ENCODE results near the gene ARID2.

Gene ARID2

DNA sequence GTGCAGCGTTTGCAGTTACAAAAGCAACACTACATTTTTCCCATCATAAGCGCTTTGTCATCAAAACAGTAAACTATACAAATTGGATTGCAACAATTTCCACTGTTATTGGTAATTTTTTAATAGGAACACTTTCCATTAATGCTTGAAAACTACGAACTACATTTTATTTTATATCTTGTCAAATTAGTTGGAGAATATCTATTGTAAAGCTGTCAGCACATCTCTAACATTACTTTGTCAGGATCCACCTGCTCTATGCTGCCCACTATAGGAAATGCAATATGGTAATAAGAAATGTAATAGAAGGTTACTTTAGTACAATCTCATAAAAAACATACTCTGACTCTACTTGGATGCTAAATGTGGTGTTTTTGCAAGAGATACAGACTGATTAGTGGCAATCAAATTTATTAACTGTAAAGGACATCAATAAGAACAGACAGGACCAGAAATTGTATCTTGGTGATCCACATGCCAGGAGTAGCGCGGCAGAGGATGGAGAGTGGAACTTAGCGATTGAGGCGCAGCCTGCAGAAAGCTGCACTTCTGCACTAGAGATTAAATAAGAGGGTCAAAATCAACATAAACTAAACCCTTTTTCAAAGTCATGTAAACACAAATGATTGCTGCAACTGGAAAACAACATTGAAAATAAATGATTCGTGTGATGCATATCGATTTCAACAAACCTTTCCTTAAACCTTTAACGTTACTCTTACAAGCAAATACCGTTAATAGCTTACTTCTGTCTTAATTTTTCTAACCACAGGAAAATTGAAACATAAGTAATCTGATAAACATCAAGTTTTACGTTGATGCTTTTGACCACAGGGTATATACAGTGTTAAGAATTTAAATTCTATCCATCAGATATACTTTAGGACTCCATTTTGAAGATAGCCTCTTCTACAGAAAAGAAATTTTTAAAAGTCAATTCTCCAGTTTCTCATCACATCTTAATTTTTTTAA is 3.6 kb upstream of the ARID2 start:
- DNase-seq, result peak; percentile 20 to 71

DNA sequence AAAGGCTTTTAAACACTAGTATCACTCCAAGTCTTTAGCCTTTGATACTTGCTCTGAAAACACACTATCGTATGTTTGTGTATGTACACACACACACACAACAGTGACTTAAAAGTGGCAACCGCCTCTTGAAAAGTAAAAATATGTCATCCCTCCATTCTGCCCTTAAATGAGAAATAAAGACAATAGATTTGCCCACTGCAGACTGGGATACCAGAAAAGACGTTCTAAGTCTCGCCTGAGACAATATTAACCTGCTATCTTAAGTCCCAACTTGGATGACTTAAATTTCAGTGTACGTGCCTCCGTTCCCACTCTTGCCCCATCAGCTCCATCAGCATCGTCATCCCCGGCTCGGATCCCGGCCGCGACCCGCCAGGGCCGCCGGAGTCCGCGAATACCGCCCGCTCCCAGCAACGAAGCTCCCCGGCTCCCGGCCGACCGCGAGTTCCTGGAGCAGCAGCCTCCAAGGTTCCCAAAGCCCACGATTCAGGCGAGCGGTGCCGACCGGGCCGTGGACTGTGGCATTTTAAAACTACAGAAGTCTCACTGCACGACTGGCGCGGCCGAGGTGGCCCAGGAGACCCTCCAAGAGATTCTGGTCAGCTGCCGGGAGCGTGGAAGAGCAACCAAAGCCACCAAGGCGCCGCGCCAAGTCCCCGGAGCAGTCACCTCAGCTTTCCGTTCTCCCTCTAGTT is 2.8 kb upstream of the ARID2 start:
- DNase-seq, result no peak

DNA sequence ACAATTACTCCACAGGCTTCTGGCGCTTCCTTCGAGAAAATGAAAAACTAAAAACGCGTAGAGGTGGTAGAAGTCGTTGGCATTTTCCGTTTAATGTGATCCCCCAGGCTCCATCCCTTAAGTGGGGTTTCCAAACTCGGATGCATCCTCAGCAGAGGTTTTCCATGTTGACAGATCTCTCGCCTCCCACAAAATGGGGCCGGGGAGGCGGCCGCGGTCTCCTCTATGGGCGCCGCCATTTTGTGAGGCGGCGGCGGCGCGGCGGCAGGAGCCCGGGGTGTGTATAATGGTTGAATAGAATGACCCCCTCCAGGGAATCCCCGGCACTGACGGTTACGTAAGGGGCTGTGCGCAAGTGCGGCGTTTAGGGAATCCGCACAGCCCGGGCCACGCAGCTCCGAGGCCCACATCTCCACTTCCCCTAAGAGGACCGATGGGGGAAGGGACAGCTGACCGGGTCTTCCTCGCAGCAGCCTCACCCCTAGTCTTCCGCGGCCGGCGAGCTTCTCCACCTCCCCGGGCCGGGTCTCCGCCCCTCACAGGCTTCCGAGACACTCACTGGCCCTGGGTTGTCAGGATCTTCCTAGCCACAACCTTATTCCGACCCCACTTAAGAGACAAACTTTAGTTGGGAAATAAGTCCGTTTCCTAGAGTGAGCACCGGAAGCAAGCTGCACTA is 2.1 kb upstream of the ARID2 start:
- DNase-seq, result peak; percentile 85 to 93

DNA sequence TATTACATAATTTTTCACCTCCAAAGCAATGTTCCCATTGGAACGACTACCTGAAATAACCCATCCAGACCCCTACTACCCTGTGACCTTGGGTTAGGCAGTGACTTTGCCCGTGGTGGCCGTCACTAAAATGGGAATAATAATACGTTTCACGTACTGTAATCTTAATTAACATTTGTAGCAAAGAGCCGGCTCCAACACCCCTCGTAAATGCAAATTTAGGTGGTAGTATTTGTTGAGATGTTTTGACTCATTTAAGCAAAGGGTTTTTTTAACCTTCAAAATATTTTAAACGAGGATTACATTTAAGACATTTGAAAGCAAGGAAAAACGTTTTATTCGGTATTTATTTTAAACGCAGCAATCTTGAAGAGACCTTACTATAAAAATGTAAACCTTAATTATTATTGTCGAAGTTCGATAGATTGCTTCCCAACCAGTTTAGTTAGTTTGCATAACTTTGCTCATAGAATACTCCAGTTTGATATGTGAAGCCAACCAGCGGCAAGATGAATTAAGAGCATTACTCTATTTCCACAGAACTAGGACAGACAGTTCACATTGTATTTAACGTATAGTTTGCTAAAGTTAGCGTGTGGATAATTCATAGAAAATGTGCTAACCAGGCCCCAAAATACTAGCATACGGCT is 1.4 kb upstream of the ARID2 start:
- peak in 1 of 2 experiments; percentile 70 for DNase-seq

DNA sequence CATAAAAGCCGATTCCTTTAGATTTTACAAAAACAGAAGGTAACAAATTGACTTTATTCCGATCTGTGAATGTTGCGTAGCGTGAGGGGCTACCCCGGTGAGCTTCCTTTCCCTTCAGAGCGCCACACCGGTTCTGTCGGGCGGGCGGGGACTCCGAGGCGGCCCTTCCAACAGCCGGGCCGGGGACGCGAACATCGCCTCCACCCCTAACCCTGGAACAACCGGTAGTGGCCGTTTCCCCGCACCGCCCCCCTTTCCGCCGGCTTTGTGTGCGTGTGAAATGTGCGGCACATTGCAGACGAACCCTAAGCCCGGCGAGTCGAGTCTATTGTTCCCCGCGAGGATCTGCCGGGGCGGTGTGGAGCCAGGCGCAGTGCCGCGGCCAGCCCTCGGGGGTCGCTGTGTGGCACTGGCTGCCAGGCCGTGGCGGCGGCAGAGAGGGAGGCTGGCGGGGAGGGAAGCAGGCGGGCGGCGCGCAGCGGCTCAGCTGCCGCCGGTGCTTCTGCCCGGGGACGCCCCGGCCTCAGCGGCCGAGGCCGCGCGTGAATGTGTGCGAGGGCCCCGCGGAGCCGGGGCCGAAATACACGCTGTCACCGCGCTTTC is 775 bp upstream of the ARID2 start:
- peak; percentile 86 to 89 for DNase-seq

DNA sequence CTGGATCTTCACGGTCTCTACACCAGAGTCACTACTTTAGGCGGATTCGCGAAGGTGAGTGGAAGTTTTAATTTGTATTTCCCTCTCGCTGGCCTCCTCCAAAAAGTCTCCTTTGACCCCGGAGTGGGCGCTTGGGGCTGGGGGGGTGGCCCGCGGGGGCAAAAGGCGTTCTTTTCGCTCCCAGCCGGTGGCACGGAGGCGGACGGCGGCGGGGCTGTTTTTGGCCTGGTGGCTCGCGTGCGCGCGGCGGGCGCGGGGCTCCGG is 510 bp downstream of the ARID2 start:
- DNase-seq, result peak in 1 of 2 experiments; percentile 54

DNA sequence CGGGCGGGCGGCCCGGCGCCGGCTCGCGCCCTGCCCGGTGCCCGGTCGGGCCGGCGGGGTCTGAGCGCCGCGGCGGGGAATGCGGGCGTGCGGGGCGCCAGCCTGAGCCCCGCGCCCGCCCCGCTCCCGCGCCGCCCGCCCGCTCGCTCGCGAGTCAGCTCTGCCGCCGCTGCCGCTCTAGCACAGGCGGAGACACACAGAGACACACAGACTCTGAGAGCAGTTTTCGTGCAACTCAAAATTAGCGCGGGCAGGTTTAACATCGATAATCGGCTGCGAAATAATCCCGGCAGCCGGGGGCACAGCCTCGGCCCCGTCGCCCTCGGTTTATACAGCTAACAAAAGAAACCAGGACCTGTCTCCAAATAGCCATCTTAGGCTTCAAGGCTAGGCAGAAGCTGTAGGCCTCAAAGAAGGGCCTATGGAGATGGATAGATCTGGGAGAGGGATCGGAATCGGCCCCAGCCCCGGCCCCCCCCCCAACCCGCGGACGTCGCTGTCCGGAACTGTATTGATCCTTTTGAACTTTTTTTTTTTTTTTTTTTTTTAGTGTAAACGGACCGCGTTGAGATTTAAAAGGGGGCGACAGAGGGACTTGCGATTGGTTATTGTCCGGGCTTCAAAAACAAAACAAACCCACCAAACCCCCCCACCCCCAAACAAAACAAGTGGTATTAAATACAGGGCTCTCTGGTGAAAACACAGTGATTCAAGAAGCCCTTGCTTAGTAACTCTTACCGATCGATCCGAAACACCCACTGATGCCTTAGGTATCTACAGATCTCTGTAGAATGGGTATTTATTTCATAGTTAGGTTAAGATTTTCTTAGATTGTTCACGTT is 1.1 kb downstream of the ARID2 start:
- peak; percentile 29 to 74 for DNase-seq

DNA sequence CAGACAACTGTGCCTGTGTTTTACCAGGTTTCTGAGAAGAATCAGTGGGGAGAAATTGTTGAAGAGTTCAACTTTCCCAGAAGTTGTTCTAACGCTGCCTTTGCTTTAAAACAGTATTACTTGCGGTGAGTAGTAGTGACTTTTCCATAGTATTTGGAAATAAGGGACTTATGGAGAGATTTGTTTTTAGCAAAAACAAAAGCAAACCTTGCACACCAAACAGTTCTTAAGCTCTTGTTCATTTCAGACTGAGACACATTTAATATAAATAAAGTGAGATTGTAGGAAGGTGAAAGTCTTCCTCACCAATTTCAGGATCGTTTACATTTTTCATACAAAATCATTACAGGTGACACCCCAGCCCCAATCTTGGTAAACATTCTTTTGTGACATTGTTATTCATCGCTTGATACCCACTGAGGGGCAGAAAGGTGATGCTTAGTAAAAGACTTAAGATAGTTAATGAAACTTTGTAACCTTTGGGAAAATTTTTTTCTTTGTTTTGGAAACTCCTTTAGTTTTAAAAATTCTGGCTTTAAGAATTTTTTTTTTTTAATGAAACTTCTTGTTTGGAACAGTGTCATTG is 1.8 kb downstream of the ARID2 start:
- no peak for DNase-seq

DNA sequence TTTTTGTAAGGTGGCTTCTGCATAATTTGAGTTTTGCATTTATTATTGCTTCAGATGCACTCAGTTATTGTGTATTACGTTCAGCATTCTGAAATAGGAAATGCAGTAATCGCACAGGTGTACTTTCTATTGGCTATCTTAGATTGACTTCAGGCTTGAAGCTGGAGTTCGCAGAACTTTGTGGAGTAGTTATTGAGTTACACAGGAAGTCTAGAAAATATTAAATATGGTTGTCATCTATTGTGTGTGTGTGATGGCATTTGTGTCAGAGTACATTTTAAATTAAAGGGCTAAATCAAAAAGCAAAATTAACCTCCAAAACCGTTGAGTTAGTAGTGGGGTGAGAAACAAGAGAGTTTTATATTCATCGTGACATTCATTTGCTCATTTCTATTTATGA is 2.7 kb downstream of the ARID2 start:
- DNase-seq, result peak in 1 of 2 experiments; percentile 8

DNA sequence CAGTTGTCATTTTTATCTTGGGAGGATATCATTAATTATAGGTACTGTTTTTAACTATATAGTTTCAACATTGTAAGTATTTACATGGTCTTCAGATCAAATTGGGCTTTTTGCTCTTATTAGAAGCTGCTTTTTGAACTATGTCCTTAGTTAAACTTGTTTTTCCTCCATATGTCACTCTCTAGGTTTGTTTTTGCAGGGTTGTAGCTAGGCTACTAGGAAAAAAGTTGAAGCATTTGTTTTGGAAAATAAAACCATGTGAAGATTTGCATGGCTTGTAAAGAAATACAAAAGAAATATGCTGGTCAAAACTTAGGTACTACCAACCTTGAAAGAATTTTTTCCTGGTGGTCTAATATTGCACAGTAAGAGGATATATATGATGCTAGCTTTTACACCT is 3.4 kb downstream of the ARID2 start:
- DNase-seq, result no peak

DNA sequence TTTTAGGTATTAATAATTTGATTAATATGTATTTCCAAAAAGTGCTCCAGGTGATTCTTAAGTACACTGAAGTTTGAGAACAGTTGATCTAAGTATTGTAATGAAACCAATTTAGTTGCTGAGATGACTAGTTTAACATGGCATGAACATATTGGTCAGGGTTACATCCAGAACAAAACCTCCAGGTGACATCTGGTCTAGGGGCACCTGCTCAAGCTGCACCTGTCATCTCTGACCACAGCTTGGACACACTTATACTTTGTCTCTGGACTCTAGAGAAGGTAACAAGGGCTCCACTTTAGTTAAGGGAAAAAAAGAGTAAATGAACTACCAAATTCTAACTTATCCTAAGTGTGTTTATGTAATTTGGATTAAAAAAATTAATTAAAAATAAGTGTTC is 8.1 kb downstream of the ARID2 start:
- DNase-seq, result no peak

DNA sequence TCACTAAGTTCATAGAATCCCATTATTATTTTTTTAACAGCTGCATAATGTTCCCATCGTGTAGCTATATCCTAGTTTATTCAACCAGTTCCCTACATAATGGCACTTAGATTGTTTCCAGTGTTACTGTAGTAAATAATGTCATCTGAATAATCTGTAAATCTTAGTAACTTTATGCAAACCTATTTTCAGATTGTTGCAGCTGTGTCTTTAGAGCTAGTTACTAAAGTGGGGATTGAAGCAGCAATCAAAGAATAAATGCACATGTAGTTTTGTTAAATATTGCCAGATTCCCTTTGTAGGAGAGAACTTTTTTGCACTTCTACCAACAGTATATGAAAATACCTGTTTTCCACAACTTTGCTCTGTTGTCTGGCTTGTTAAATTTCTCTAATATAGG is 13.1 kb downstream of the ARID2 start:
- DNase-seq, result no peak

DNA sequence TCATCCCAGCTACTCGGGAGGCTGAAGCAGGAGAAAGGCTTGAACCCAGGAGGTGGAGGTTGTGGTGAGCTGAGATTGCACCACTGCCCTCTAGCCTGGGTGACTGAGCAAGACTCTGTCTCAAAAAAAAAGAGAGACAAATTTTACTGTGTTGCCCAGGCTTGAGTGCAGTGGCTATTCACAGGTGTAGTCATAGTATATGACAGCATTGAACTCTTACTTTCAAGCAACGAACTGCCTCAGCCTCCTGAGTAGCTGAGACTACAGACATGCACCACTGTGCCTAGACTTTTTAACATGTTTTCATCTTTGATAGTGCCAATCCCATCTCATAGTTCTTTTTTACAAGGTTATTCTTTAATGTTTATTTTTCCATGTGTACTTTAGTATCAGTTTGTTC is 13.7 kb downstream of the ARID2 start:
- DNase-seq, result no peak

DNA sequence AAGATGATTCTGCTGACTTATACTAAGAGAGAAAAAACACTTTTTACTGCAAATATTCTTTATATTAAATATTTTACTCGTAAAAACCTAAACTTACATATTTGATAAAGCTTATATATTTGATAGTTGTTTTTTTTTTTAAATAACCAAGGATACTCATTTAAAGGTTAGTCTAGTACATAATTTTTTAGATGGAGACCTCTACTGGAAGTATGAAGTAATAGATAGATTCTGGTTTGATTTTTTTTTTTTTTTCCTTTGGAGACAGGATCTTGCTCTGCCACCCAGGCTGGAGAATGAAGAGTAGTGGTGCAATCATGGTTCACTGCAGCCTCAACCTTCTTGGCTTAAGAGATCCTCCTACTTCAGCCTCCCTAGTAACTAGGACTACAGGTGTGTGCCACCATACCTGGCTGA is 16.4 kb downstream of the ARID2 start:
- peak in 1 of 2 experiments; percentile 40 for DNase-seq

DNA sequence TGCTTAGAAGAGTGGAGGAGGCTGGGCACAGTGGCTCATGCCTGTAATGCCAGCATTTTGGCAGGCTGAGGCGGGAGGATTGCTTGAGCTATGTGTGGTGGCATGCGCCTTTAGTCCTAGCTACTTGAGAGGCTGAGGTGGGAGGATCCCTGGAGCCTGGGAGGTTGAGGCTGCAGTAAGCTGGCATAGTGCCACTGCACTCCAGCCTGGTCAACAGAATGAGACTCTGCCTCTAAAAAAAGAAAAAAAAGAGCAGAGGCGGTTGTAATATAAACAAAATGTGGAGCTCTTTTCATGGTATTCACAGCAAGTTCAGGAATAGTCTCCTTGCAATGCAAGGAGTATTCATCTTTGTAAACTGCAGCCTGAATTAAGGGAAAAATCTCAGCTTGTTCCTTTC is 27.2 kb downstream of the ARID2 start:
- no peak for DNase-seq

DNA sequence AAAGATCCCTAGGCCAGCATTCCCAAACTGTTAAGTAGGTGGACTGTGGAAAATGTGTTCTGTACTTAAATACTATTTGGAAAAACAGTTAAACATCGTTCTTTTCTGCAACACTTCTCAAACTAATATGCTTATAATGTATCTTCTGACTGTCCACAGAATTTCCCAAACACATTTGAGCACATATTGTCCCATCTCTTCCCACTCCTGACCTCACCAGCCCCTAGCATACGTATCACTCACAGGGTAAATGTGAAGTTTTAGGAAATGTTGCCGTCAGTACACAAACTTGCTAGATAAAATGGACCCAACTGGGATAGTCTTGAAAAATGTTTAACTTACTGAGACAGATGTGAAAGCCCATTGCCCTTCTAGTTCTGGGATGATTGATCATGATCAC is 27.7 kb downstream of the ARID2 start:
- no peak for DNase-seq

DNA sequence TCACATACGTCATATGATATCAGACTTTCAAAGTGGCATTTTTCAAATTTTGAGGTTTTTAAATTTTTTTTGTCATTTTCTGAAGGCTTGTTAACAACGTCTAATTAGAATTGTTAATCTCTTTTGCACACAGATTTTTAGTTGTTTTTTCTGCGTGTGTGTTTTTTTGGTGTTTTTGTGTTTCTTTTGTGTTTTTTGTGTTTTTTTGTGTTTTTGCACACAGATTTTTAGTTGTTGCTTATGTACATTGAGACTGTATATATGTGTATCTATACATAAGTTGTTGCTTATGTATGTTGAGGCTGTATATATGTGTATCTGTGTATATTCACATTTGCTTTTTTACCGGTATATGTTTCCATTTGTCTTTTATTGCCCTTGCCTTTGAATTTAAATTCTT is 30.8 kb downstream of the ARID2 start:
- no peak for DNase-seq

DNA sequence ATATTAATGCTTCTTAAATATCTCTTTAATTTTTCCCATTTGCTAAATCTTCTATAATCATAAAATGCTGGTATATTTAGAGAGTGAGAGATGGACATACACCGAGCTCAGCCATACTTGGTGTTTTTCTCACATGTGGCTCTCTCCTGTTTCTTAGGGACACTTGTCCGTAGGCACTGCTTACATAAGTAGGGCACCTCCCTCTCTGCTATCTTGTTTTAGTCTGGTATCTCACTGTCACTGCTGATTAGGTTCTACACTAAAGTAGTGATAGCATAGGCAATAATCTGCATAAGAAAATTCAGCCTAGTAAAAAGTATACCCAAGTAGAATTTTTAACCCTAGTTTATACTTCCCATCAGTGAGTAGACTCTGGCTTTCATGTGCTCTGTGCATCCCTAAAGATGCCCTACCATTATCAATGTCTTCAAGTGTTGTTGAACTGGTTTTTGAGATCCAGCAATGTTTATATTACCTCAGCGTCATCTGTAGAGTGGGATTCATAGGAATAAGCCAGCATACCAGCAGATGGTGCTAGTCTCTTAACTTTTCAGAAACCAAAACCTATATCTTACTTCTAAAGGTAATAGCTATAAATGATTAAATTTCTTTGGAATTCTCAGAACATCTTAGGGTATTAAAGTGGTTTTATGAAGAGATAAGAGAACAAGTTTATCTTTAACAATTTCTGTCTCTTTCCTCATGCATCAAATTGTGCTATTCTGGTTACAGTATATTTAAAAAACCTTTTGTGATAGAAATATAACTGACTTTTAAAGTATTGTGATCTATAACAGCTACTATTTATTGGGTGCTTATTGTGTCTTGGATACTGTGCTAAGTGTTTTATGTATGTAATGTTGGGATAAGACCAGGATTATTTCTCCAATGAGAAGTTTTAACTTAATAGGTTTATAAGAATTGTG is 32.9 kb downstream of the ARID2 start:
- DNase-seq, result peak; percentile 10 to 55

DNA sequence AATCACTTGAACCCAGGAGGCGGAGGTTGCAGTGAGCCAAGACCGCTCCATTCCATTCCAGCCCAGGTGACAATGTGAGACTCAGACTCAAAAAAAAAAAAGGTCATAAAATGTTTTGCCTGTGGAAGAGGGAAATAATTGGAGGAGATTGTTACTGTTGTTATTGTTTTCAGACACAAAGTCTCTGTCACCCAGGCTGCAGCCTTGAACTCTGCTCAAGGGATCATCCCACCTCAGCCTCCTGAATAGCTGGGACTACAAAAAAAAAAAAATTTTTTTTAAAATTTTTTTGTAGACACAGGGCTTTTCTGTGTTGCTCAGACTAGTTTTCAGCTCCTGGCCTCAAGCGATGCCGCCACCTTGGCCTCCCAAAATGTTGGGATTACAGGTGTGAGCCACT is 33.9 kb downstream of the ARID2 start:
- no peak for DNase-seq

DNA sequence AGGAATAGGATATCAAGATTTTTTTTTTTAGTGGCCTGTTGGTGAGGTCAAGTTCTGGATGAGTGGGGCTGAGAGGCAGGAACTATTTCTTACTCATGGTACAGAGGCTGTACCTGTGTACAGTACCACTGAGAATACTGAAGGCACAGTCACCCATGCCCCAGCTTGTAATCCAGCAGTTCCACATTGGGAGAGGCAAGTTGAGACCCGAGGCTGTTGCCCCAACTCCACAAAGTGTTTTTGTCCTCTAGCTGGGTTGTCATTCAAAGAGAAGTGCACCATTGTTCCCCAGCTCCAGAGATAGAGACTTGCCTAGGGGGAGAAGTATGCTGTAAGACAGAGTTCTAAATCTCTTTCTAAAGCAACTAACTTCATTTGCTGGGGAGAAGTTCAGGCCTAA is 38.7 kb downstream of the ARID2 start:
- no peak for DNase-seq

All from SW 1271 (cell line).